ENCODE results near the gene TRIO. TPM values are rescaled to one million over a fixed set of nuclear protein-coding genes. Genes with fewer than 3 reads are reported as not detected.

The TRIO gene
- total RNA-seq, 6 donors from 2014 or later = 138 to 408 (median 156) TPM

- H3K36me3 ChIP-seq = peaks cover 14 to 82% (median 45%) of the 10 kb centered on the region in 4 donors
- DNase-seq (no peak), ATAC-seq (ENCODE audit: low FRiP score in 2 of 2) (peak in 1 of 2 donors; percentile 8)
- H3K27ac ChIP-seq = no peak overlapping the region
- no peaks in the 10 kb centered on the region for H3K9me3 ChIP-seq
- H3K4me1 ChIP-seq = no peaks in the 10 kb centered on the region
- 86 to 87% methylated on average over 21 to 22 of the region's 22 CpGs for WGBS, 2 donors
- H3K4me3 ChIP-seq = no peak overlapping the region
- TF ChIP-seq POLR2A (IDR thresholded peaks at IDR 0.05) (no peak), POLR2AphosphoS5 (IDR thresholded peaks at IDR 0.05) (no peak), EP300 (IDR thresholded peaks at IDR 0.05) (no peak)
- TF ChIP-seq, protein P1, sequence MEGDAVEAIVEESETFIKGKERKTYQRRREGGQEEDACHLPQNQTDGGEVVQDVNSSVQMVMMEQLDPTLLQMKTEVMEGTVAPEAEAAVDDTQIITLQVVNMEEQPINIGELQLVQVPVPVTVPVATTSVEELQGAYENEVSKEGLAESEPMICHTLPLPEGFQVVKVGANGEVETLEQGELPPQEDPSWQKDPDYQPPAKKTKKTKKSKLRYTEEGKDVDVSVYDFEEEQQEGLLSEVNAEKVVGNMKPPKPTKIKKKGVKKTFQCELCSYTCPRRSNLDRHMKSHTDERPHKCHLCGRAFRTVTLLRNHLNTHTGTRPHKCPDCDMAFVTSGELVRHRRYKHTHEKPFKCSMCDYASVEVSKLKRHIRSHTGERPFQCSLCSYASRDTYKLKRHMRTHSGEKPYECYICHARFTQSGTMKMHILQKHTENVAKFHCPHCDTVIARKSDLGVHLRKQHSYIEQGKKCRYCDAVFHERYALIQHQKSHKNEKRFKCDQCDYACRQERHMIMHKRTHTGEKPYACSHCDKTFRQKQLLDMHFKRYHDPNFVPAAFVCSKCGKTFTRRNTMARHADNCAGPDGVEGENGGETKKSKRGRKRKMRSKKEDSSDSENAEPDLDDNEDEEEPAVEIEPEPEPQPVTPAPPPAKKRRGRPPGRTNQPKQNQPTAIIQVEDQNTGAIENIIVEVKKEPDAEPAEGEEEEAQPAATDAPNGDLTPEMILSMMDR (IDR thresholded peaks at IDR 0.05) = no peak
- H3K27me3 ChIP-seq = no peaks in the 10 kb centered on the region
These were observed 262.8 kb downstream of the TRIO start for GRCh38 chr5:14405706-14406553.

DNA sequence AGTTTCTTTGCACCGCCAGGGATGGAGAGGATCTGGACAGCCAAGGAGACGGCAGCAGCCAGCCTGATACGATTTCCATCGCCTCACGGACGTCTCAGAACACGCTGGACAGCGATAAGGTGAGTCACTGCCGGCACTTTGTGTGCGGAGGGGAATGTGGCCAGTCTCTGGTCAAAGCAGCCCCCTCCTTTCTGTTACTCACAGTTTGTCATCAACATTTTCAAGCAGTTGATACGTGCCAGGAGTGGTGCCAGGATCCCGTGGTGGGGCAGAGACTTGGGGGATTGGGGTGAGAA, 263.4 kb downstream of the TRIO start:
- Histone ChIP-seq H3K4me3 (no peak overlapping the region), H3K9me3 (no peaks in the 10 kb centered on the region), H3K4me1 (no peaks in the 10 kb centered on the region), H3K27ac (no peak overlapping the region), H3K27me3 (no peaks in the 10 kb centered on the region), H3K36me3 (peaks cover 15 to 82% (median 47%) of the 10 kb centered on the region in 4 donors)
- 92 to 94% methylated on average over 11 to 12 of the region's 12 CpGs for WGBS, 2 donors
- TF ChIP-seq EP300 (IDR thresholded peaks at IDR 0.05) (no peak), POLR2AphosphoS5 (IDR thresholded peaks at IDR 0.05) (no peak), POLR2A (IDR thresholded peaks at IDR 0.05) (no peak)
- TF ChIP-seq, protein P1 (IDR thresholded peaks at IDR 0.05) = no peak
- ATAC-seq (ENCODE audit: low FRiP score in 2 of 2) = peak in 1 of 2 donors; percentile 51
- no peak for DNase-seq

- TF ChIP-seq POLR2AphosphoS5 (IDR thresholded peaks at IDR 0.05) (no peak), EP300 (IDR thresholded peaks at IDR 0.05) (no peak), POLR2A (IDR thresholded peaks at IDR 0.05) (no peak)
- TF ChIP-seq, protein P1 (IDR thresholded peaks at IDR 0.05) = no peak
- Histone ChIP-seq H3K27ac (no peak overlapping the region), H3K9me3 (no peaks in the 10 kb centered on the region), H3K4me3 (no peak overlapping the region), H3K36me3 (peaks cover 15 to 83% (median 48%) of the 10 kb centered on the region in 4 donors), H3K4me1 (no peaks in the 10 kb centered on the region), H3K27me3 (no peaks in the 10 kb centered on the region)
- WGBS, 2 donors = 88 to 92% methylated on average over 5 of the region's 5 CpGs
- ATAC-seq (ENCODE audit: low FRiP score in 2 of 2) (no peak), DNase-seq (no peak)
These were observed 263.9 kb downstream of the TRIO start for GRCh38 chr5:14407051-14407450.

GRCh38 chr5:14407746-14408175, 264.6 kb downstream of the TRIO start:
- no peak for TF ChIP-seq EP300 (IDR thresholded peaks at IDR 0.05)
- TF ChIP-seq POLR2A (IDR thresholded peaks at IDR 0.05) = no peak
- TF ChIP-seq, protein P1 (IDR thresholded peaks at IDR 0.05) = no peak
- TF ChIP-seq POLR2AphosphoS5 (IDR thresholded peaks at IDR 0.05) = no peak
- no peak overlapping the region for H3K27ac ChIP-seq
- no peak for DNase-seq
- 77 to 87% methylated on average over 5 of the region's 5 CpGs for WGBS, 2 donors
- H3K9me3 ChIP-seq = no peaks in the 10 kb centered on the region
- no peak overlapping the region for H3K4me3 ChIP-seq
- H3K4me1 ChIP-seq = no peaks in the 10 kb centered on the region
- peak in 1 of 2 donors; percentile 60 for ATAC-seq (ENCODE audit: low FRiP score in 2 of 2)
- H3K27me3 ChIP-seq = no peaks in the 10 kb centered on the region
- H3K36me3 ChIP-seq = peaks cover 15 to 87% (median 53%) of the 10 kb centered on the region in 4 donors

All from upper lobe of left lung (tissue), 6 donors.